ENCODE measurements around the gene TTL. TPM values are rescaled to one million over a fixed set of nuclear protein-coding genes. Genes with fewer than 3 reads are reported as not detected.
"Not testable (repeated sequence)": the region's sequence is repeated elsewhere in the genome, so short reads cannot be mapped to it uniquely, and the experiment has no call there.

TTL gene
- total RNA-seq, 1 donor from 2014 or later: 67.9 TPM

DNA sequence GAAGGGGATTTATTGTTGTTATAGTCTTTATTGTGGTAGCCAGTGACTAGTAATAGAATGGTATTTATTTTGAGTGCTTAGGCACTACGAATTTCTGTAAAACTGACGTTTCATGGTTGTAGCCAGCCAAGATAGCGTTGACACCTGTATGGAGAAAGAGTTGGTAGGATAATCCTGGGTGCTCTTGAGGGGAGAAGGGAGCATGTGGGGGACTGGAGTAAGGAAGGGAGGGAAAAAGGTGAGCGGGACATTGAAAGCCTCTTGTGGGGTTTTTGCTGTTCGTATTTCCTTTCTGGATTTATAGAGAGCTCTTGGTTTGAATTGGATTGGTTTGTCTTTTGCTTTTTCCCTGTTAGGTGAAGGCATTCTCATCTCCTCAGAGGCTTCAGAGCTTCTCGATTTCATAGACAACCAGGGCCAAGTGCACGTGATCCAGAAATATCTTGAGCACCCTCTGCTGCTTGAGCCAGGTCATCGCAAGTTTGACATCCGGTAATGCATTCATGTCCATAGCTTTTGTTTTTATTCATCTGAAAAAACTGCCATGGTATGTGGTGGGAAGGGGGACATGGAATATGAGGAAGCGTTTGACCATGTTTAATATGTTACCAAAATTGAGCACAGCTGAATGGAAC, 19.0 kb downstream of the TTL start:
- not testable (repeated sequence) for DNase-seq (ENCODE audit: low spot score); H3K4me3 Mint-ChIP-seq (ENCODE audit: unreplicated experiment); H3K9me3 Mint-ChIP-seq (ENCODE audit: low read depth); H3K27me3 Mint-ChIP-seq (ENCODE audit: low read depth); H3K4me1 Mint-ChIP-seq (ENCODE audit: low read depth); H3K27ac Mint-ChIP-seq (ENCODE audit: unreplicated experiment)
- TF ChIP-seq, protein P1, sequence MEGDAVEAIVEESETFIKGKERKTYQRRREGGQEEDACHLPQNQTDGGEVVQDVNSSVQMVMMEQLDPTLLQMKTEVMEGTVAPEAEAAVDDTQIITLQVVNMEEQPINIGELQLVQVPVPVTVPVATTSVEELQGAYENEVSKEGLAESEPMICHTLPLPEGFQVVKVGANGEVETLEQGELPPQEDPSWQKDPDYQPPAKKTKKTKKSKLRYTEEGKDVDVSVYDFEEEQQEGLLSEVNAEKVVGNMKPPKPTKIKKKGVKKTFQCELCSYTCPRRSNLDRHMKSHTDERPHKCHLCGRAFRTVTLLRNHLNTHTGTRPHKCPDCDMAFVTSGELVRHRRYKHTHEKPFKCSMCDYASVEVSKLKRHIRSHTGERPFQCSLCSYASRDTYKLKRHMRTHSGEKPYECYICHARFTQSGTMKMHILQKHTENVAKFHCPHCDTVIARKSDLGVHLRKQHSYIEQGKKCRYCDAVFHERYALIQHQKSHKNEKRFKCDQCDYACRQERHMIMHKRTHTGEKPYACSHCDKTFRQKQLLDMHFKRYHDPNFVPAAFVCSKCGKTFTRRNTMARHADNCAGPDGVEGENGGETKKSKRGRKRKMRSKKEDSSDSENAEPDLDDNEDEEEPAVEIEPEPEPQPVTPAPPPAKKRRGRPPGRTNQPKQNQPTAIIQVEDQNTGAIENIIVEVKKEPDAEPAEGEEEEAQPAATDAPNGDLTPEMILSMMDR (IDR thresholded peaks at IDR 0.05): peak; percentile 58
- peaks cover 18% of the 10 kb centered on the region for H3K36me3 Mint-ChIP-seq (ENCODE audit: low read depth)

DNA sequence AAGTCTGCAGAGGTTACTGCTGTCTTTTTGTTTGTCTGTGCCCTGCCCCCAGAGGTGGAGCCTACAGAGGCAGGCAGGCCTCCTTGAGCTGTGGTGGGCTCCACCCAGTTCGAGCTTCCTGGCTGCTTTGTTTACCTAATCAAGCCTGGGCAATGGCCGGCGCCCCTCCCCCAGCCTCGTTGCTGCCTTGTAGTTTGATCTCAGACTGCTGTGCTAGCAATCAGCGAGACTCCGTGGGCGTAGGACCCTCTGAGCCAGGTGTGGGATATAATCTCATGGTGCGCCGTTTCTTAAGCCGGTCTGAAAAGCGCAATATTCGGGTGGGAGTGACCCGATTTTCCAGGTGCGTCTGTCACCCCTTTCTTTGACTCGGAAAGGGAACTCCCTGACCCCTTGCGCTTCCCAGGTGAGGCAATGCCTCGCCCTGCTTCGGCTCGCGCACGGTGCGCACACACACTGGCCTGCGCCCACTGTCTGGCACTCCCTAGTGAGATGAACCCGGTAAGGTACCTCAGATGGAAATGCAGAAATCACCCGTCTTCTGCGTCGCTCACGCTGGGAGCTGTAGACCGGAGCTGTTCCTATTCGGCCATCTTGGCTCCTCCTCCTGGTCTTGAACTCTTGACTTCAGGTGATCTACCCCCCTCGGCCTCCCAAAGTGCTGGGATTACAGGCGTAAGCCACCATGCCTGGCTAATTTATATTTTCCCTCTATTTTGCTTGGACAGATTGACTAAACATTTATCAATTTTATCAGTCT, 27.5 kb downstream of the TTL start:
- H3K27ac Mint-ChIP-seq (ENCODE audit: unreplicated experiment); H3K4me1 Mint-ChIP-seq (ENCODE audit: low read depth); DNase-seq (ENCODE audit: low spot score); H3K9me3 Mint-ChIP-seq (ENCODE audit: low read depth); H3K27me3 Mint-ChIP-seq (ENCODE audit: low read depth); H3K36me3 Mint-ChIP-seq (ENCODE audit: low read depth); H3K4me3 Mint-ChIP-seq (ENCODE audit: unreplicated experiment): not testable (repeated sequence)

DNA sequence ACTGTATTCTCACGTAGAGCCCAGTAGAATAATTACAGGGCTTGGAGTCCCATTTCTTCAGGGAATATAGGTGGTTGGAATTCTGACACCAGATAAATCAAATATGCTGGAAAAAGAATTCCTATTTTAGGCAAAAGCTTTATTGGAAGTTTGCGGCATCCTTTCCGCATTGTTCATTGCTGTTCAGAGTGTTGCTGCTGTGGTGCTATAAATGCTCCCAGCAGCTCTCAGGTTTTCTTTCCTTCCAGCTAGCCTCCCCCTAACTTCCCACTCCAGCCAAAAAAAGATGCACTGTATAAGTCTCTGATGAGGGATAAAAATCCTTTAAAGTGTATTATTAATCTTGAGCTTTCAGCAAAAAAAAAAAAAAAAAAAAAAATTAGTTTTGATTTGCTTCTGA, 34.8 kb downstream of the TTL start:
- H3K36me3 Mint-ChIP-seq (ENCODE audit: low read depth): peaks cover 30% of the 10 kb centered on the region
- no peak overlapping the region for H3K4me3 Mint-ChIP-seq (ENCODE audit: unreplicated experiment)
- TF ChIP-seq, protein P1 (IDR thresholded peaks at IDR 0.05): no peak
- no peak for DNase-seq (ENCODE audit: low spot score)
- H3K27ac Mint-ChIP-seq (ENCODE audit: unreplicated experiment): no peak overlapping the region
- no peaks in the 10 kb centered on the region for H3K4me1 Mint-ChIP-seq (ENCODE audit: low read depth)
- H3K27me3 Mint-ChIP-seq (ENCODE audit: low read depth): no peaks in the 10 kb centered on the region
- H3K9me3 Mint-ChIP-seq (ENCODE audit: low read depth): peaks cover 11% of the 10 kb centered on the region

DNA sequence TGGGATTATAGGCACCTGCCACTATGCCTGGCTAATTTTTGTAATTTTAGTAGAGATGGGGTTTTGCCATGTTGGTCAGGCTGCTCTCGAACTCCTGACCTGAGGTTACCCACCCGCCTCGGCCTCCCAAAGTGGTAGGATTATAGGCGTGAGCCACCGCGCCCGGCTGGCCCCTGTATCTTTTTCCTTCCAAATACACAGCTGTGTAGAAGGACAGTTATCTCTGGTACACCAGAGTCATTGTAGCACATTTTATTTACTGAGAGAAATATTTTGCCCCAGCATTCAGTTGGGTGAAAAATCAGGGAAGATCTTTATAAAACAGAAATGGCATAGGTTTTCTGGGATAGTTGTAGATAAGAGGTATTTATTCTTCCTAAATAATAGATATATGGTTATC, 36.9 kb downstream of the TTL start:
- DNase-seq (ENCODE audit: low spot score): no peak
- Mint-ChIP-seq H3K4me1 (ENCODE audit: low read depth) (no peaks in the 10 kb centered on the region), H3K27me3 (ENCODE audit: low read depth) (no peaks in the 10 kb centered on the region), H3K9me3 (ENCODE audit: low read depth) (peaks cover 11% of the 10 kb centered on the region), H3K36me3 (ENCODE audit: low read depth) (peaks cover 46% of the 10 kb centered on the region), H3K4me3 (ENCODE audit: unreplicated experiment) (no peak overlapping the region), H3K27ac (ENCODE audit: unreplicated experiment) (no peak overlapping the region)
- TF ChIP-seq, protein P1 (IDR thresholded peaks at IDR 0.05): no peak

DNA sequence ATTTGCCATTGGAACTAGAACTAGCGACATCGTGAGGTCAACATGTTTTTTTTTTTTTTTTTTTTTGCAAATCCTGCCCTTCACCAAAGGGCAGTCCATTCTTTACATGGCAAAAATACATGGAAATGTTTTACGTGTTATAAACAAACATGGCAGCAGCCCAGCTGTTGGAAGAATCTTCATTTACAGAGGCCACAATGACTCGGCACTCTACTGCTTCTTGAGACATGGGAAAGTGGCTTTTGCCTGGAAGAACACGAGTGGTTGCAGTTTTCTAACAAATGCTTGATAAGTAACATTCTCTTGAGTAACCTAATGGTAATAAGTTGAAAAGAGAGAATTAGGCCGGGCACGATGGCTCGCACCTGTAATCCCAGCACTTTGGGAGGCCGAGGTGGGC, 37.5 kb downstream of the TTL start:
- Mint-ChIP-seq H3K36me3 (ENCODE audit: low read depth) (peaks cover 44% of the 10 kb centered on the region), H3K4me3 (ENCODE audit: unreplicated experiment) (no peak overlapping the region), H3K4me1 (ENCODE audit: low read depth) (no peaks in the 10 kb centered on the region), H3K27me3 (ENCODE audit: low read depth) (no peaks in the 10 kb centered on the region), H3K27ac (ENCODE audit: unreplicated experiment) (no peak overlapping the region), H3K9me3 (ENCODE audit: low read depth) (peaks cover 9% of the 10 kb centered on the region)
- DNase-seq (ENCODE audit: low spot score): no peak
- TF ChIP-seq, protein P1 (IDR thresholded peaks at IDR 0.05): no peak

All from chondrocyte (in vitro differentiated cells).